SW480 (cell line): ENCODE data around the gene SMARCA4.
"Not testable (repeated sequence)": the region's sequence is repeated elsewhere in the genome, so short reads cannot be mapped to it uniquely, and the experiment has no call there.

Source experiments
- DNase-seq: peaks from one replicate; pipeline ENCODE4 v3.0.0-alpha.2; 2016; ENCODE audit warnings: low spot score

SMARCA4 gene

DNA sequence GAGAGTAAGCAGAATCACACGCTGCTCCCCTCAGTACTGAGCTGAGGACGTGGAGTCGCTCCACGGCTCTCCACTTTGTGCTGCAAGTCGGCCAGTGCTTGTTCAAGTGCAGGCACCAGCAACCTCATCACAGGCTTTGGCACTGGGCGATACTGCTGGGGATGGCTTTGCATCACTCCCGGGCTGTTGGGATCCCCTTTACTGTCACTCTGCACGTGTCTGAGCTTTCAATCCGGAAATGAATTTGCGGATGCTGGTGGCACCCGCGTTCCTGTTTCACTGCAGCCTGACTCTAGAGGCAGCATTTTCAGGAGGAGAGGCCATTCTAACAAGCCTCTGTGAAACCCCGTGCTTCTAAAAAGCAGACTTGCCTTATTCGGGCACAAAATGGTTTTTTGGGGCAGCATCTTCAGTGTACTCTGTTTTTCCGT lies 19.1 kb downstream of the SMARCA4 start:
- no peak for DNase-seq

DNA sequence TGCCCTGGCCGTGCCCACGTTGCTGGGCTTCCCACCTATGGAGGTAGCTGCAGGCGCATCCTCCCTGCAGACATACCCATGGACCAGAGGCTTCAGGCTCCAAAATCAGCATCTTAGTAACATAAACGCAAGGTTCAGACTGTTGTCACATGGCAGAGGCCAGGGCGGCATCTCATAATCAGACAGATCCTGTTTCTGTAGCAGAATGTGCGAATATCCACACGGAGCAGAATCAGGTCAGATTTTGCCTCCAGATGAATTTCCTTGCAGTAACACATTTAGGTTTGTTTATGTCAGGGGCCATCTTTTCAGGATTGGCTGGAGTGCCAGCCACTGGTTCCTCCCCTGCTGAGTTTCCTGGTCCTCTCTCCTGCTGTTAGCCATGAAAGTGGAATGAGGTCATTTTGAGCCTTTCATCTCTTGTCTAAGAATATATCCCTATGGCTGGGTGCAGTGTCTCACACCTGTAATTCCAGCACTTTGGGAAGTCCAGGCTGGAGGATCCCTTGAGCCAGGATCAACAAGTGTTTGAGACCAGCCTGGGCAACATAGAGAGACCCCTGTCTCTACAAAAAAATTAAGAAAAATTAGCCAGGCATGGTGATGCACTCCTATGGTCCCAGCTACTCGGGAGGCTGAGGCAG lies 20.5 kb downstream of the SMARCA4 start:
- no peak for DNase-seq

DNA sequence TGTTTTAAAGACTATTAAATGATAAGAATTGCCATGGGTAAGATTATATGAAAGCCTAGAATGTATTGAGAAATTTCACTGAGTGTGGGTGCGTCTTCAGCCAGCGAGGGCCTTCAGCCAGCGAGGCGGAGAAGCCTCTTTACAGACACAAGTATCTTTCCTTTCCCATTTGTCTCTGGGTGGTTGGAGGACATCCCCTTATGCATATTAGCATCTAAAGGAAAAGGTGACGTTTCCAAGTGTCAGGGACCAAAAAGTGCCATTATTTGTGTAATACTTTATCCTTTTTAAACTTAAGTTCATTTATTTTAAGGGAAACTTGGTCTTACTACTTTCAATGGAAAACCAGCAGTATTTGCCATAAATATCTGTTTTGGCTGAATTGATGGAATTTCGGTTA lies 22.2 kb downstream of the SMARCA4 start:
- no peak for DNase-seq

DNA sequence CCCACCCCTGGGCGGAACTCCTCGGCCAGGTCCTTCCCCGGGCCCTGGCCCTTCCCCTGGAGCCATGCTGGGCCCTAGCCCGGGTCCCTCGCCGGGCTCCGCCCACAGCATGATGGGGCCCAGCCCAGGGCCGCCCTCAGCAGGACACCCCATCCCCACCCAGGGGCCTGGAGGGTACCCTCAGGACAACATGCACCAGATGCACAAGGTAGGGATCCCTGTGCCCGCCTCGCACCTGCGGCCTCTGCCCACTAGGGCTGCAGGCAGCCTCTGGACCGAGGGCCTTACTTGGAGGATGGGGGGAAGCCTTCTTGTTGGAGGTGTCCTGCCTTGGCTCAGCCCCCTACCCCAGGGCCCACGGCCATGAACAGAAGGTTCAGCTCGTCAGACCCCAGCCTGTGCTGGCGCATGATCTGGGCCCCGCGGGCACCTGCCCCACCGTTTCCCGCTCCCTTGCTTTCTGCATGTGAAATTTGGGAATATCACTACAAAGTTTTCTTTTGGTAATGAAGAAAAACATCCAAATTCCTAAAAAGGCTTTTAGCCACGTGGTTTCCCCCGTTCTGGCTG lies 23.4 kb downstream of the SMARCA4 start:
- DNase-seq: no peak

DNA sequence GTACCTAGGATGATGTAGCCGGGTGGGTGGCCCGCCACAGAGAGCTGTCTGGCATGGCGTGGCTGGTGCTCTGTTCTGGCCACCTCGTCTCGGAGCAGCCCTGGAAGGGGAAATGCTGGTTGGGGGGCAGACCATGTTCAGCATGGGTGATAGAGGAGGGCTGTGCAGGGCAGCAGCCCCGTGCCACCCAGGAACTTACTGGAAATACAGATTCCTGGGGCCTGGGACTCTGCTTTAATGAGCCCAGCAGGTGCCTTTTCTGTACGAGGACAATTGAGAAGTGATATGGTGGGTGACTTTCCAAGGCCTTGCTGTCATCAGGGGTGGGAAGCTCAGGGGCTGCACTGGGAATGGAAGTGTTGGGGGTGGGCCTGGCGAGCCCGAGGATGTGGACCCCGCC lies 24.7 kb downstream of the SMARCA4 start:
- DNase-seq: no peak

DNA sequence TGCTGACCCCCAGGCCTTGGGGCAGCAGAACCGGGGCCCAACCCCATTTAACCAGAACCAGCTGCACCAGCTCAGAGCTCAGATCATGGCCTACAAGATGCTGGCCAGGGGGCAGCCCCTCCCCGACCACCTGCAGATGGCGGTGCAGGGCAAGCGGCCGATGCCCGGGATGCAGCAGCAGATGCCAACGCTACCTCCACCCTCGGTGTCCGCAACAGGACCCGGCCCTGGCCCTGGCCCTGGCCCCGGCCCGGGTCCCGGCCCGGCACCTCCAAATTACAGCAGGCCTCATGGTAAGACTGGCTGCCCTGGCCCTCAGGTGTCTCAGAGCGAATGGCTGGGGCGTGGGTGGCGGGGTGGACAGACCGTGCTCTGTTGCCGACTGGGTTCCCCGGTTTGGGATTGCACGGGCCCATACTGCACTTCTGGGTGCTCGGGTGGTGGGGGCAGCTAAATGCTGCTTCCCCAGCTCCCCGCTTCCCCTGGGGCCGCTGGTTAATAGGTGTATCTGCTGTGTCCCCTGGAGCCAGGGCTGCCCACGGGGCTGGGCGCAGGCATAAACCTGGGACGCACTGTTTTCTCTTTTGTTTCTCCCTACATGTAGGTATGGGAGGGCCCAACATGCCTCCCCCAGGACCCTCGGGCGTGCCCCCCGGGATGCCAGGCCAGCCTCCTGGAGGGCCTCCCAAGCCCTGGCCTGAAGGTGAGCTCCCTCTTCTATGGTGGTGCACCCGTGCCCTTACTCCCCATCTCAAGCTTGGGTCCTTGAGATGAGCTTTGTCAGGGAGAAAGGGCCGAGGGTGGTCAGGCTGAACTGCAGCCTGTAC lies 25.7 kb downstream of the SMARCA4 start:
- DNase-seq: no peak

DNA sequence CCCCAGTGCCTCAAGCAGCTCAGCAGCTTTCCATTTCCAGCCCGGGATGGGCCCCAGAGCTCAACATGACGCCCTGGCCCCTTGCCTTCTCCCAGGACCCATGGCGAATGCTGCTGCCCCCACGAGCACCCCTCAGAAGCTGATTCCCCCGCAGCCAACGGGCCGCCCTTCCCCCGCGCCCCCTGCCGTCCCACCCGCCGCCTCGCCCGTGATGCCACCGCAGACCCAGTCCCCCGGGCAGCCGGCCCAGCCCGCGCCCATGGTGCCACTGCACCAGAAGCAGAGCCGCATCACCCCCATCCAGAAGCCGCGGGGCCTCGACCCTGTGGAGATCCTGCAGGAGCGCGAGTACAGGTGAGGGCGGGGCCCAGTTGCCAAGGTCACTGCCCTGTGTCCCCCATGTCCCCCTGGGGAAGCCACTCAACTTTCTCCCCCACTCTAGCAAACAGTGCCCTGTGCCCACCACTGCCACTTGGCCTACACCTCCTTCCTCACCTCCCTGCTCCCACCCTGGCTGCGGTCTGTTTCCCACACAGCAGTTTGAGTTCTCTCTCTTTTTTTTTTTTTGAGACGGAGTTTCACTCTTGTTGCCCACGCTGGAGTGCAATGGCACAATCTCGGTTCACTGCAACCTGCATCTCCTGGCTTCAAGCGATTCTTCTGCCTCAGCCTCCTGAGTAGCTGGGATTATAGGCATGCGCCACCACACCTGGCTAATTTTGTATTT lies 26.9 kb downstream of the SMARCA4 start:
- DNase-seq: no peak

DNA sequence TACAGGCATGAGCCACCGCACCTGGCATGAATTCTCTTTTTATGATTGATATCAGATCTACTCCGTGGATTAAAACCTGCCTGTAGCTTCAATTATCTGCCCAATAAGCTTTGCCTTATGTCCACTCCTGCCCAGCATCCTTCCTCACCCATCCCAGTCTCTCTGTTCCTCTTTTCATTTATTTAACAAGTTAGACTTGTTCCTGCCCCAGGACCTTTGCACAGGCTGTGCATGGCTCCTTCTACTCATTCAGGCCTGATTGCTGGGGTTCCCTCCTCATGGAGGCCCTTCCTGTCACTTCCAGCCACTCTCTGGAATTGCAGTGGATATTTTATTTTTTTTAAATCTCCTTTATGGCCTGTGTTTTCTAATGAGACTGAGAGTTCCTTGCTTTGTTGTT lies 27.6 kb downstream of the SMARCA4 start:
- no peak for DNase-seq

DNA sequence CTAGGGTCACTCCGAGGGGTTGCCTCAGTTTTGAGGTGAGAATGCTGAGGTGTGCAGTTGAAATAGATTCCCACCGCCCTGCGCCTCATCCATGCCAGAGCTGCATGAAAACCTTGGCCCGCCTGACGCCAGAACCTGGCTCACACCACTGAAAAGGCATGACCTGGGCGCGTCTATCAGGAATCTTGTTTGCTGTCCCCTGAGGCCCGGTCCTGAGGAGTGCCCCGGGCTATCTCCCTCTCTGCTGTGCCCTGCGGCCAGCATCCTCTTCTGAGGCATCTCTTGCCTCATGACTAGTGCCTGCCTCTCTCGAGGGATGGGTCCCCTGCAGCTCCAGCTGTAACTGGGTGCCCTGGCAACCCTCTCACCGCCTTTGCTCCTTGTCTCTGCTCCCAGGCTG lies 28.1 kb downstream of the SMARCA4 start:
- no peak for DNase-seq

DNA sequence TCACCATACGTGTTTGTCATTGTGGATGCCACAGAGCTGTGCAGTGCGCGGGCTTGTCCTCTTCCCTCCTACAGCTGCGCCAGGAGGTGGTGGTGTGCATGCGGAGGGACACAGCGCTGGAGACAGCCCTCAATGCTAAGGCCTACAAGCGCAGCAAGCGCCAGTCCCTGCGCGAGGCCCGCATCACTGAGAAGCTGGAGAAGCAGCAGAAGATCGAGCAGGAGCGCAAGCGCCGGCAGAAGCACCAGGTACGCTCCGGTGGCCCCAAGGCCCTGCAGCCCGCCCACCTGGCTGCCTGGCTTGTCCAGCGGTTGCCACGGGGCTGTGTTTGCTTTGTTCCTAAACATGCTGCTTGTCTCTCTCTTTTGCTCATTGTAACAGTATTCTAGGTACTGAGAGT lies 30.2 kb downstream of the SMARCA4 start:
- no peak for DNase-seq

DNA sequence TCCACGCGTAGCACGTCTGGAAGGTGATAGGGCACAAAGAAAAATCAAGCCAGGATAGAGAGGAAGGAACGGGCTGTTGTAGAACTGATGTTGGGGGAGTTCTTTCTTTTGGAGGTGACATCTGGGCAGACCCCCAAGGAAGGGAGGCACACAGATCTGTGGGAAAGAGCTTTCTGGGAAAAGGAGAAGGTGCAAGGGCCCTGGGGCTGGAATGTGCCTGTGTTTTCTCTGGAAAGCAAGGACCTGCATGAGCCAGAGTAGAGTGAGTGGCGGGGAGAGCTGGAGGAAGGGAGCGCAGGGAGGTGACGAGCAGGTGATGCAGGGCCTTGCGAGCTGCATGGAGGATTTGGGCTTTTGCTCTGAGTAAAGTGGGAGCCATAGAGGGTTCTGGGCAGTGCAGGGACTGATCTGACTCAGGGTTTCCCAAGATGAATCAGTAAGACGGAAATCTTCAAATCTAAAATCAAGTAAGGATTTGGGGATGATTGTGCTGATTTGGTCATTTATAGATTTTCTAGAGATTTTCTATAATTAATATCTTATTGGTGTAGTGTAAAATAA lies 30.8 kb downstream of the SMARCA4 start:
- DNase-seq: no peak

DNA sequence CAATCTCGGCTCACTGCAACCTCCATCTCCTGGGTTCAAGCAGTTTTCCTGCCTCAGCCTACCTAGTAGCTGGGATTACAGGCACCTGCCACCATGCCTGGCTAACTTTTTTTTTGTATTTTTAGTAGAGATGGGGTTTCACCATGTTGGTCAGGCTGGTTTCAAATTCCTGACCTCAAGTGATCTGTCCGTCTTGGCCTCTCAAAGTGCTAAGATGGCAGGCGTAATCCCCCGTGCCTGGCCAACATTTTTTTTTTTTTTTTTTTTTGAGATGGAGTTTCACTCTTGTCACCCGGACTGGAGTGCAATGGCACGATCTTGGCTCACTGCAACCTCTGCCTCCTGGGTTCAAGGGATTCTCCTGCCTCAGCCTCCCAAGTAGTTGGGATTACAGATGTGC lies 31.3 kb downstream of the SMARCA4 start:
- not testable (repeated sequence) for DNase-seq

DNA sequence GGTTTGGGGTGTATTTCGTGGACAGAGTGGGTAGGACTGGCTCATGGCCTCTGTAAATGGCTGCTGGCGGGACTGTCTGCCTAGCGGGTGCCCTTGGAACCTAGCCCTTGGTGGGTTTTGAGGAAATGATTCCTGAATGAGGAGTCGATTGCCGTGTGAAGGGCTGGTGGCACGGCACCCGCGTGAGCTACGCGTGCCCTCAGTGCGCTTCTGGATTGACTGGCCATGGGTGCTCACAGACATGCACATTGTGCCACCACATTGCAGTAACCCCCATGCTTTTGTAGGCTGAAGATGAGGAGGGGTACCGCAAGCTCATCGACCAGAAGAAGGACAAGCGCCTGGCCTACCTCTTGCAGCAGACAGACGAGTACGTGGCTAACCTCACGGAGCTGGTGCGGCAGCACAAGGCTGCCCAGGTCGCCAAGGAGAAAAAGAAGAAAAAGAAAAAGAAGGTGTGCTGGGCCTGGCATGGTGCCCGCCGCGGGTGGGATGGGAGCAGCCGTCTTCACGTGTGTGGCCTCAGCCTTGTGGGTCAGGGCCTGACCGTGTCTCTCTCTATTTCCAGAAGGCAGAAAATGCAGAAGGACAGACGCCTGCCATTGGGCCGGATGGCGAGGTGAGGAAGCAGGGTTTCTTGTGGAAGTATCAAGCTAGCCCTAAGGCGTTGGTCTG lies 35.2 kb downstream of the SMARCA4 start:
- no peak for DNase-seq

DNA sequence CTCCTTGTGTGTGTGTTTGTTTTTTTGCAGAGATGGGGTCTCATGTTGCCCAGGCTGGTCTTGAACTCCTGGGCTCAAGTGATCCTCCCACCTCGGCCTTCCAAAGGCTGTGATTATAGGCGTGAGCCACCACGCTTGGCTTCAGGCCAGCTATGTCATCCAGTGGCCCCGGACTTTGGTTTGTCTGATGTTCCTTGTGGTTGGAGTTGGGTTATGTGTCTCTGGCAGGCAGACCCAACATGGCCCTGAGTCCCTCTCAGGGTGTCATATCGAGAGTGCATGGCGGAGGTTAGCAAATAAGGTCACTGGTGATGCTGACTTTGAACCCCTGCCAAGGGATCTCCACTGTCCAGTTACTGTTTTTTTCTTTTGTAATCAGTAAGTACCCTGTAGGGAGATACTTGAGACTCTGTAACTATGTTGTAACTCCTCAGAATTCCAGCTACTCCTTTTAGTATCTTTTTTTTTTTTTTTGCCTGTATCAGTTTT lies 37.3 kb downstream of the SMARCA4 start:
- DNase-seq: no peak

DNA sequence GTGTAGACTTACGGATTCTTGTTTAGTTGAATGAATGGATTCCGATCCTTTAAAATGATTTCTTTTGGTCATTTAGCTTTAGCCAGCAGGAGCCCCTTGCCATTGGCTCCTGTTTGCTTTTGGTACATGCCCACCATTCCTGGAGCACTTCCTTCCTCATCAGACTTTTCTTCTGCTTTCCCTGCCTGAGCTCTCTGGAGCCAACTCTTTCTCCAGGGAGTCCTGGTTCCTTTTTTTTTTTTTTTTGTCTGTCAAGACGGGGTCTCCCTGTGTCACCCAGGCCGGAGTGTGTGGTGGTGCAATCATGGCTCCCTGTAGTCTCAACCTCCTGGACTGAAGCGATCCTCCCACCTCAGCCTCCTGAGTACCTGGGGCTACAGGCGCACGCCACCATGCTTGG lies 37.8 kb downstream of the SMARCA4 start:
- DNase-seq: no peak

DNA sequence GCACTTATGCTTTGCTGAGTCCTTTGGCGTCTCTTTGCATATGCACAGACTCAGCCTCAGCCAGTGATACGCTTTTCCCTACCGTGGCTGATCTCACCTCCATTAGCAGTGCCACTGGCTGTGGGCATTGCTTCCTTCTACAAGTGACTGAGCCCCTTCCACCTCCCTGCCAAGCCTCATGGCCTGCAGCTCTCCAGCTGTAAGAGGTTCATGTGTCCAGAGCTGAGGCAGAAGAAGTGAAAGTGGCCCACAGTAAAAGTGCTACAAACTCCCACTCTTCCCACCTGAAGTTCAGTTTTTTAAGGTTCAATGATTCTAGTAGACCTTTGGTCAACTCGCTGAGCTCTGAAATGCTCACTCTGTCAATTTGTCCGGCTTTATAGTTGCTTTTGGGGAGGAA lies 44.7 kb downstream of the SMARCA4 start:
- no peak for DNase-seq

DNA sequence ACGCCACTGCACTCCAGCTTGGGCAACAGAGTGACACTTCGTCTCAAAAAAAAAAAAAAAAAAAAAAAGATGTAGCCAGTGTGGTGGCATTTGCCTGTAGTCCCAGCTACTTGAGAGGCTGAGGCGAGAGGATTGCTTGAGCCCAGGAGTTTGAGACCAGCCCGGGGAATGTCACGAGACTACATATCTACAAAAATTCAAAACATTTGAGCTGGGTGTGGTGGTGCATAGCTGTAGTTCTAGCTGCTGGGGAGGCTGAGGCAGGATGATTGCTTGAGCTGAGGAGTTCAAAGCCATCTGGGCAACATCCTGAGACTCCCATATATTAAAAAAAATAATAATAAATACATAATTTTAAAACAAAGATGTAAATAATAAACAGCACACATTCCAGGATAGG lies 46.6 kb downstream of the SMARCA4 start:
- no peak for DNase-seq

DNA sequence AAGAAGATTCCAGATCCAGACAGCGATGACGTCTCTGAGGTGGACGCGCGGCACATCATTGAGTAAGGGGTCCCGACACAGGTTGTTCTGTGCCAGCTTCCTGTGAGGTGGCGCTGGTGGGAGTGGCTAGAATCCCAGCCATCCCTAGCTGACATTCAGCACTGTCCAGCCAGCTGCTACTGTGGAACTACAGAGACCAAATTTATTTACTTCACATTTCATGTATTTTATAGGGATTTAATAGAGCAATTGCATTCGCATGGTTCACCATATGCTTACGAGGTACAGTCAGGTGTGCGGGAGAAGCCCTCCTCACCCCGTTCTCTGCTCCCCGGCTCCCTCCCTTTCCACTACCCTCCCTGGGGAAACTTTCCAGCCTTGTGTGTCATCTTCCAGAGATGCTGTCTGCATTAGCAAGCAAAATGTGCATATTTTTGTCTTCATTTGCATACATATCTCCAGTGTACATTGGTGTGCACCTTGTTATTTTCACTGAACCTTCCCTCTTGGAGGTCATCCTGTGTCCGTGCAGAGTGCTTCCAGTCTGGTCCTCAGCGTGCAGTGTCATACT lies 47.2 kb downstream of the SMARCA4 start:
- no peak for DNase-seq

DNA sequence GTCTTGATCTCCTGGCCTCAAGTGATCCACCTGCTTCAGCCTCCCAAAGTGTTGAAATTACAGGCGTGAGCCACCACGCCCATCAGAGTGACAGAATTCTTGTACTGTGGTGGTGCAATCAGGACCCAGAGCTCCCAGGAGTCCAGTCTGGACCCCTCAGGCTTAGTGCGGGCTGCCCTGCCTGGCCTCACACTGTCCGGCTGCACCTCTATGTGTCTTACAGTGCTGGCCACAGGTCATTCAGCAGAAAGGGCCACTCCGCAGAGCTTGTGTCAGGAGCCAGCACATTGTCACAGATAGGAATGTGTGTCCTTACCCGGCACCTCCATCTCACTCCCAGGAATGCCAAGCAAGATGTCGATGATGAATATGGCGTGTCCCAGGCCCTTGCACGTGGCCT lies 49.2 kb downstream of the SMARCA4 start:
- DNase-seq: no peak

DNA sequence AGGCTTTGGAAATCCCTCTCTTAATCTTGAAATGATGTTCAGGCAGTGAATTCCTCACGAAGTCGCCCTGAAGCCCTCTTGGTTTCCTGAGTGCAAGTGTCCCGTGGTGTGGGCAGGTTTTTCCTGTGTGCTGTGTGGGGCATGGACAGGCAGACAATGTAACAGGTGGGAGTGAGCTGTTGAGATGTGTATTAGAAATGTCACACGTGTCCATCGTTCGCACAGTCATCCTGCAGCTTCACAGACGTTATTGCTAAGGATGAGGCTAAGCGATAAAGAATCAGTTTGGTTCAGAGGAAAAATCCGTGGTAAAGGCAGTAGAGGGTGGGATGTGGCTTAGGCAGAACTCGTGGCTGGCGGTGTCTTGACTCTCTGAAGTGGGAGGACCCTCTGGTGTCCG lies 51.7 kb downstream of the SMARCA4 start:
- no peak for DNase-seq

DNA sequence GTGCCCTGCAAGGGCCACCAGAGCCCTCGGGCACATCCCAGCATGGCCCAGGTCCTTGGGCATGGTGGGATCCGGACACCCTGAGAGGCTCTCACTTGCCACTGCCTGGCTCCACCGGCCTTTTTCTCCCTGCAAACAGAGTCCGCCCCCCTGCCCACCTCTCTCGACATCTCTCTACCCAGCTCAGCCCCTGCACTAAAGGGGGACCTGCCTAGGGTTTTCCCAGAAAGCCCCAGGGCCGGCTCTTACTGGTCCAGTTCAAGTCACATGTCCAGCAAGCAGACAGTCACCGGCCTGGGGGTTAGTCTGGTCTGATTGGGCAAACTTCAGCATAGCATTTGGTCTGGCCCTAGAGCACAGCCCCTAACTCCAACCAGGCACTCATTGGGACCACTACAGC lies 52.9 kb downstream of the SMARCA4 start:
- no peak for DNase-seq
